HepG2 (cell line): ENCODE results near the gene TH. TPM values are rescaled to one million over a fixed set of nuclear protein-coding genes. Genes with fewer than 3 reads are reported as not detected.

Experiments used
- ATAC-seq: fragments of 200-7000 bp; cut with Tn5 transposase; 3 replicates; pipeline ENCODE4 v1.9.1; 2020; ENCODE audit warnings: mild to moderate bottlenecking, moderate library complexity
- BruUV-seq: library from RNA; stranded (reverse); fragments of 400-500 nt; replicated peaks from 2 replicates; lab custom pipeline; 2021; lab: Mats Ljungman, UMichigan
- CTCF ChIA-PET: fragments of 300-600 bp; formaldehyde crosslinking; extraction: SDS; loops from one replicate; lab custom pipeline; 2021; ENCODE audit warnings: low total read pairs, inconsistent platforms, low intra/inter-chr PET ratio; lab: Yijun Ruan, JAX
- POLR2A ChIA-PET: fragments of 350-600 bp; sonication (Branson Sonifier 250); formaldehyde crosslinking; loops from one replicate; lab custom pipeline; 2020; ENCODE audit warnings: antibody characterized with exemption, inconsistent platforms; lab: Yijun Ruan, JAX
- DNase-seq: peaks from one replicate; pipeline ENCODE4 v3.0.0-alpha.2; 2015; ENCODE audit warnings: low spot score
- FAIRE-seq: peaks from 3 replicates; lab custom pipeline; 2011; peaks lifted over from hg19 to GRCh38; lab: Jason Lieb, UNC
- H2AFZ ChIP-seq: one replicate; pipeline ENCODE4 v1.6.1; 2011; ENCODE audit warnings: low read length, inconsistent platforms
- H3K27ac ChIP-seq: fragments of 300-600 bp; 3 replicates; pipeline ENCODE4 v1.8.0; 2011; ENCODE audit warnings: mixed run types, mild to moderate bottlenecking, mixed read lengths, low read length, inconsistent platforms; ENCODE audit not compliant: insufficient read depth; ENCODE audit errors: extremely low read length
- H3K27me3 ChIP-seq, 2 experiments: fragments of 200-600 bp in 1 of 2; 2 replicates in 1 of 2; 3 replicates in 1 of 2; pipeline versions ENCODE4 v1.6.0 to v1.8.0; 2011; ENCODE audit warnings: low read length in 2 of 2, mild to moderate bottlenecking in 2 of 2, moderate library complexity in 2 of 2, inconsistent platforms in 1 of 2; ENCODE audit not compliant: insufficient read depth in 2 of 2, control insufficient read depth in 1 of 2
- H3K36me3 ChIP-seq, 2 experiments: fragments of 200-600 bp in 1 of 2; replicated peaks in 1 of 2; 2 replicates in 1 of 2; 3 replicates in 1 of 2; pipeline versions ENCODE4 v1.5.1 to v1.8.0; 2011; ENCODE audit warnings: low read length in 2 of 2, inconsistent platforms in 1 of 2; ENCODE audit not compliant: insufficient read depth in 2 of 2, control insufficient read depth in 1 of 2
- H3K4me1 ChIP-seq: 2 replicates; pipeline ENCODE4 v1.5.1; 2012; ENCODE audit warnings: low read length, inconsistent platforms; ENCODE audit not compliant: insufficient read depth
- H3K4me2 ChIP-seq: 2 replicates; pipeline ENCODE4 v1.6.0; 2011; ENCODE audit warnings: low read depth, low read length, inconsistent platforms
- H3K4me3 ChIP-seq, 3 experiments: fragments of 200-600 bp in 1 of 3; sonication (generic), shearing (Covaris generic) in 1 of 3; replicated peaks in 1 of 3; 2 replicates each; pipeline ENCODE4 v1.5.1; 2011 to 2016; ENCODE audit warnings: low read length in 3 of 3, inconsistent platforms in 2 of 3, low read depth in 2 of 3, mild to moderate bottlenecking in 2 of 3, control low read depth in 1 of 3, mixed read lengths in 1 of 3; ENCODE audit not compliant: insufficient read depth in 1 of 3
- H3K79me2 ChIP-seq: one replicate; pipeline ENCODE4 v1.6.1; 2011; ENCODE audit warnings: low read length, inconsistent platforms; ENCODE audit not compliant: insufficient read depth
- H3K9ac ChIP-seq: 2 replicates; pipeline ENCODE4 v1.6.0; 2011; ENCODE audit warnings: mild to moderate bottlenecking, low read depth, low read length, inconsistent platforms; ENCODE audit not compliant: insufficient read depth
- H3K9me3 ChIP-seq: 2 replicates; pipeline ENCODE4 v1.5.1; 2012; ENCODE audit warnings: mild to moderate bottlenecking, low read length
- H4K20me1 ChIP-seq: 2 replicates; pipeline ENCODE4 v1.6.0; 2011; ENCODE audit warnings: inconsistent platforms, mild to moderate bottlenecking, low read length, moderate library complexity; ENCODE audit not compliant: insufficient read depth
- GATAD2A ChIP-seq: IDR thresholded peaks from 2 replicates; pipeline ENCODE4 v1.6.1; 2016
- HDAC2 ChIP-seq: sonication (generic); formaldehyde crosslinking; IDR thresholded peaks from 2 replicates; pipeline ENCODE4 v1.4.0; 2020; ENCODE audit warnings: missing genetic modification reagents
- HMG20A ChIP-seq: IDR thresholded peaks from 2 replicates; pipeline ENCODE4 v1.6.1; 2016; ENCODE audit warnings: borderline replicate concordance
- MIER3 ChIP-seq: IDR thresholded peaks from 2 replicates; pipeline ENCODE4 v1.6.1; 2016; ENCODE audit warnings: missing compliant biosample characterization, borderline replicate concordance
- PCBP1 ChIP-seq: fragments of 200-400 bp; formaldehyde crosslinking; IDR thresholded peaks from 2 replicates; pipeline ENCODE4 v1.6.1; 2017; ENCODE audit warnings: mild to moderate bottlenecking, low read depth, low read length, borderline replicate concordance
- RBFOX2 ChIP-seq: fragments of 200-400 bp; formaldehyde crosslinking; IDR thresholded peaks from 2 replicates; pipeline ENCODE4 v1.6.1; 2017; ENCODE audit warnings: low read depth, mild to moderate bottlenecking, low read length
- TAF1 ChIP-seq: sonication (generic); formaldehyde crosslinking; IDR thresholded peaks from 2 replicates; pipeline ENCODE4 v1.4.0; 2020; ENCODE audit warnings: missing genetic modification reagents
- ZBTB34 ChIP-seq: sonication (generic); formaldehyde crosslinking; IDR thresholded peaks from 2 replicates; pipeline ENCODE4 v1.8.0; 2022; ENCODE audit warnings: mild to moderate bottlenecking, missing genetic modification reagents
- ZFP90 ChIP-seq: sonication (generic); formaldehyde crosslinking; IDR thresholded peaks from 2 replicates; pipeline ENCODE4 v1.8.0; 2022; ENCODE audit warnings: missing genetic modification reagents, mild to moderate bottlenecking, inconsistent platforms, borderline replicate concordance
- ZNF142 ChIP-seq: sonication (generic); formaldehyde crosslinking; IDR thresholded peaks from 2 replicates; pipeline ENCODE4 v1.4.0; 2020; ENCODE audit warnings: missing genetic modification reagents
- ZNF331 ChIP-seq: sonication (generic); formaldehyde crosslinking; IDR thresholded peaks from 2 replicates; pipeline ENCODE4 v1.4.0; 2020; ENCODE audit warnings: missing genetic modification reagents
- ZNF558 ChIP-seq: sonication (generic); formaldehyde crosslinking; IDR thresholded peaks from 2 replicates; pipeline ENCODE4 v1.9.0; 2022; ENCODE audit warnings: mild to moderate bottlenecking, missing genetic modification reagents, borderline replicate concordance
- WGBS: methylation state at CpG from one replicate; pipeline ENCODE4 v1.1.6; 2017; ENCODE audit warnings: low lambda C conversion rate; 5-methylcytosine and 5-hydroxymethylcytosine counted together
- in situ Hi-C: cut with HindIII; loops from 2 replicates; pipeline ENCODE4 v1.10.0; 2017; ENCODE audit warnings: low pct_unique_long_range_greater_than_20kb; ENCODE audit not compliant: extremely low pct_ligation_motif_present
- intact Hi-C: fragments of 100-400 bp; cut with micrococcal nuclease; formaldehyde crosslinking; loops from one replicate; pipeline ENCODE4 v1.10.0; 2022; ENCODE audit not compliant: unreplicated experiment
- polyA plus RNA-seq, 8 experiments: library from polyadenylated mRNA; depleted of rRNA in 3 of 8; stranded (reverse) in 7 of 8; unstranded in 1 of 8; fragments of >200 nt; fragmentation: Illumina TruSeq in 4 of 8; extraction: Trizol in 4 of 8; gene quantifications; 2 replicates each; pipeline versions ENCODE4 v1.2.1 to v1.2.3, GENCODE V29; 2011 to 2016; ENCODE audit warnings: low read depth in 4 of 8, missing spikeins in 1 of 8, mixed read lengths in 1 of 8; ENCODE audit not compliant: insufficient read depth in 1 of 8
- total RNA-seq, 5 experiments: library from RNA; depleted of rRNA; stranded (reverse); fragments of >200 nt; fragmentation: Illumina TruSeq; extraction: Trizol; gene quantifications; 2 replicates each; pipeline ENCODE4 v1.2.3, GENCODE V29; 2016; ENCODE audit warnings: low read depth in 1 of 5

Gene TH
- total and polyA plus RNA-seq, 2 of the 13 experiments (the other 11 are each of a cell fraction or from before 2014, with no cell fraction given), result 0.36 TPM; not detected in 1

- Histone ChIP-seq H3K9ac (peak overlapping the region; percentile 88), H4K20me1 (no peaks in the 10 kb centered on the region), H3K4me2 (peak overlapping the region; percentile 97), H3K36me3 (no peaks in the 10 kb centered on the region), H3K27ac (peak overlapping the region; percentile 99), H3K27me3 (no peaks in the 10 kb centered on the region; a peak in 1 of 5 replicates), H2AFZ (no peak overlapping the region), H3K79me2 (peaks cover 2% of the 10 kb centered on the region), H3K4me3 (peak overlapping the region; percentile 43 to 67 (median 47); a peak in 5 of 6 replicates), H3K9me3 (no peaks in the 10 kb centered on the region), H3K4me1 (peaks cover 95% of the 10 kb centered on the region)
- peak; percentile 39 for FAIRE-seq
- intact Hi-C loops (loop anchor here (5.0 to 10.0 kb wide), 2 partner anchors 52 to 190 kb away; partner anchors contain the start of gene TSSC4), in situ Hi-C loops (loop anchor here (25.0 kb wide), 1 partner anchor 525 kb away; no protein-coding TSS in a partner anchor)
- POLR2A ChIA-PET, result interaction anchor here (0.8 to 4.3 kb wide), 6 partner anchors 9 to 521 kb away, joined by 3 to 34 read pairs (median 4); partner anchors contain the start of gene TSSC4
- TSS peak; percentile 80 for BruUV-seq
- ATAC-seq, result peak; percentile 2
- WGBS, result 65% methylated on average over 15 of the region's 23 CpGs
- DNase-seq, result peak; percentile 54
- CTCF ChIA-PET, result no interaction called here
- TF ChIP-seq HDAC2 (CRISPR knock-in tag) (peak; percentile 59; the same call in 1 of the 2 replicates), PCBP1 (peak; percentile 37; the same call in 1 of the 2 replicates), RBFOX2 (peak; percentile 84), ZBTB34 (0 out of 2 replicates have a peak, but pooled peaks have one; percentile 30), ZNF331 (CRISPR knock-in tag) (peak; percentile 65), ZNF142 (CRISPR knock-in tag) (peak; percentile 56), HMG20A (CRISPR knock-in tag) (0 out of 2 replicates have a peak, but pooled peaks have one; percentile 30), TAF1 (CRISPR knock-in tag) (peak; percentile 54; the same call in 1 of the 2 replicates), ZFP90 (0 out of 2 replicates have a peak, but pooled peaks have one; percentile 25), MIER3 (CRISPR knock-in tag) (no peak), GATAD2A (CRISPR knock-in tag) (peak; percentile 67), ZNF558 (CRISPR knock-in tag) (peak; percentile 60; the same call in 1 of the 2 replicates)
Observed at GRCh38 chr11:2212411-2213251, 41.0 kb upstream of the TH start.
